Gastroesophageal sphincter (tissue), 3 donors: ENCODE data around the gene ADARB1.

Experiments used
- POLR2A ChIP-seq, 2 donors: fragments of 450-650 bp; IDR thresholded peaks; one replicate each; pipeline ENCODE4 v1.6.1; 2017; ENCODE audit warnings: antibody characterized with exemption in 2 of 2, mild to moderate bottlenecking in 2 of 2, moderate library complexity in 1 of 2
- POLR2AphosphoS5 ChIP-seq: sonication (generic); formaldehyde crosslinking; IDR thresholded peaks from one replicate; pipeline ENCODE4 v1.6.1; 2017; ENCODE audit warnings: antibody characterized with exemption
- TF ChIP-seq, protein P1 (sequence below), 4 experiments: fragments of 200-600 bp in 2 of 4; fragments of 450-650 bp in 2 of 4; sonication (generic) in 1 of 4; IDR thresholded peaks; one replicate each; pipeline ENCODE4 v1.5.1; 2017 to 2019; ENCODE audit warnings: antibody characterized with exemption in 4 of 4, mild to moderate bottlenecking in 2 of 4, moderate library complexity in 2 of 4

DNA sequence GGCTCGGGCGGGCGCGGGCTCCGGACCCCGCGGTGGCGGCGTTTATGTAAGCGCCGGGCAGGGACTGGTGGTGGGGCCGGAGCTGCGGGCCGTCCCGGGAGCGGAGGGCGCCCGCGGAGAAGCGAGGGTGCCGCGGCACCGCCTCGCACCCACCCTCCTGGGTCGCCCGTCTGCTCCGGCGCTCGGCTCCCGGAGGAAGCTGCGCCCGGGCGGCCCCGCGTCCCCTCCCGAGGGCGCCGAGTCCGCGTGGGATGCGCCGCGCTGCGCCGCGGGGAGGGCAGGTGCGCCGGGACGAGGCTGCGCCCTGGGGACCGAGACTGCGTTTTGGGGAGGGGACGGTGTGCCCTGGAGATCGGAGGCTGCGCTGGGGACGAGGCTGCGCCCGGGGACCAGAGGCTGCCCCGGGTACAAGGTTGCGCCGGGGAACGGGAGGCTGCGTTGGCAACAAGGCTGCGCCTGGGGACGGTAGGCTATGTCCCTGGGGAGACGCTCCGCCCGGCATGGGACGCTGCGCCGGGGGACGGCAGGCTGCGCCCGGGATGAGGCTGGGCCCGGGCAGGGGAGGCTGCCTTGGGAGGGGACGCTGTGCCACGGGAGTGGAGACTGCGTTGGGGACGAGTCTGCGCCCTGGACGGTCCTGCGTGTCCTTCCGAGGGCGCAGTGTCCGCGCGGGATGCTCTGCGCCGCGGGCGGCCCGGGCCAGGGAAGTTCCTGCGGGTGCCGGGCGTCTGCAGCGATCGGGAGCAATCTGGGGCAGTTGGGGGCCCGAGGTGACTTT, 627 bp downstream of the ADARB1 start:
- TF ChIP-seq, protein P1, sequence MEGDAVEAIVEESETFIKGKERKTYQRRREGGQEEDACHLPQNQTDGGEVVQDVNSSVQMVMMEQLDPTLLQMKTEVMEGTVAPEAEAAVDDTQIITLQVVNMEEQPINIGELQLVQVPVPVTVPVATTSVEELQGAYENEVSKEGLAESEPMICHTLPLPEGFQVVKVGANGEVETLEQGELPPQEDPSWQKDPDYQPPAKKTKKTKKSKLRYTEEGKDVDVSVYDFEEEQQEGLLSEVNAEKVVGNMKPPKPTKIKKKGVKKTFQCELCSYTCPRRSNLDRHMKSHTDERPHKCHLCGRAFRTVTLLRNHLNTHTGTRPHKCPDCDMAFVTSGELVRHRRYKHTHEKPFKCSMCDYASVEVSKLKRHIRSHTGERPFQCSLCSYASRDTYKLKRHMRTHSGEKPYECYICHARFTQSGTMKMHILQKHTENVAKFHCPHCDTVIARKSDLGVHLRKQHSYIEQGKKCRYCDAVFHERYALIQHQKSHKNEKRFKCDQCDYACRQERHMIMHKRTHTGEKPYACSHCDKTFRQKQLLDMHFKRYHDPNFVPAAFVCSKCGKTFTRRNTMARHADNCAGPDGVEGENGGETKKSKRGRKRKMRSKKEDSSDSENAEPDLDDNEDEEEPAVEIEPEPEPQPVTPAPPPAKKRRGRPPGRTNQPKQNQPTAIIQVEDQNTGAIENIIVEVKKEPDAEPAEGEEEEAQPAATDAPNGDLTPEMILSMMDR (IDR thresholded peaks at IDR 0.05), result no peak
- TF ChIP-seq POLR2AphosphoS5, result peak; percentile 29
- TF ChIP-seq POLR2A (IDR thresholded peaks at IDR 0.05), result peak in 1 of 2 donors; percentile 42
